Brain microvascular endothelial cell (primary cell): ENCODE results near the gene C1QTNF7.

Experiments
- DNase-seq: peaks from one replicate; pipeline ENCODE4 v3.0.0-alpha.2; 2020
- H3K27ac ChIP-seq: fragments of 250-450 bp; sonication (Bioruptor Pico); 2 replicates; pipeline ENCODE4 v1.5.1; 2020; ENCODE audit warnings: mild to moderate bottlenecking, moderate library complexity
- H3K27me3 ChIP-seq: fragments of 250-450 bp; sonication (Bioruptor Pico); replicated peaks from 2 replicates; pipeline ENCODE4 v1.5.1; 2020; ENCODE audit warnings: mild to moderate bottlenecking
- H3K36me3 ChIP-seq: fragments of 250-450 bp; sonication (Bioruptor Pico); replicated peaks from 2 replicates; pipeline ENCODE4 v1.5.1; 2020; ENCODE audit warnings: mild to moderate bottlenecking
- H3K4me3 ChIP-seq: 2 replicates; pipeline ENCODE4 v1.5.1; 2011; ENCODE audit warnings: low read depth, mild to moderate bottlenecking, control low read depth, low read length, moderate library complexity
- CTCF ChIP-seq: IDR thresholded peaks from 2 replicates; pipeline ENCODE4 v1.5.1; 2011; ENCODE audit warnings: low read depth, mild to moderate bottlenecking, moderate library complexity, low read length, control low read depth, inconsistent platforms; ENCODE audit errors: missing control alignments
- in situ Hi-C: cut with HindIII; loops from 2 replicates; pipeline ENCODE4 v1.10.0; 2017; ENCODE audit warnings: low sequenced_read_pairs, low pct_ligation_motif_present

C1QTNF7 gene

DNA sequence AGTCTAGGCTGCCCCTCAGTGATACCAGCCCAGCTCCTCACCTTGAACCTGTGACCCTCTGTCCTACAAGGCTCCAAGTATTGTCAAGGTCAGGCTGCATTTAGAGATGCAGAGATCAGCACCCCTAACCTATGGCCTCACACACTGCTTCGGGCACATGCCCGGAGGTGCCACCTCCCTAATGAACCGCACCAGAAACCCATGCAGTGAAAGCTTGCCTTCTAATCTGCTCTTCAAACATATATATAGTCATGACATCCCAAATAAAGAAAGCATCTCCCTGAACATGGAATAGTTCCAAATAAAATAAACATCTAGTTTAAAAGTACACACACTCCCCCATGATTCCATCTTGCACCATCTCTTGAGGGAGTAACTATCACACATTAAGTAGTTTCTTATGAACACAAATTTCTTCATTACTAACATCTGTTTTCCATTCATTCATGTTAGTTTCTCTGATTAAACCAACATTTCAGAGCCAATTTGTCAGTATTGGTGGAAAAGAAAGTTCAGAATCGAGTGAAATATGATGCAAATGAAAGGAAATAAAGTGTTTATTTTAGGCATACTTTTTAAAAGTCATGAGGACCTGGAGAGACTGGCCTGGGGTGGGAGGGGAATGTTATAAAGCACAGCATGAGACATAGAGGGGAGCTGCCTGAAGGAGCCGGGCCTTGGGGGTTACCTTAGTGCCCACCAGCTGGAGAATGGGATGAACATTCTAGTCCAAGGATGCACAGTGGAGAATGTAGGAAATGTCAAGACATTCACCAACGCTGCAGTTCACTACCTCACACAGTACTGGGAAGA, 61.0 kb downstream of the C1QTNF7 start:
- in situ Hi-C loops = no loop called here
- Histone ChIP-seq H3K4me3 (no peak overlapping the region), H3K27ac (peak overlapping the region; percentile 35), H3K27me3 (no peaks in the 10 kb centered on the region), H3K36me3 (no peaks in the 10 kb centered on the region)
- no peak for TF ChIP-seq CTCF
- DNase-seq = no peak

GRCh38 chr4:15489551-15489950, 61.7 kb downstream of the C1QTNF7 start:
- in situ Hi-C loops = no loop called here
- Histone ChIP-seq H3K36me3 (no peaks in the 10 kb centered on the region), H3K4me3 (no peak overlapping the region), H3K27ac (no peak overlapping the region), H3K27me3 (no peaks in the 10 kb centered on the region)
- TF ChIP-seq CTCF = no peak
- no peak for DNase-seq

DNA sequence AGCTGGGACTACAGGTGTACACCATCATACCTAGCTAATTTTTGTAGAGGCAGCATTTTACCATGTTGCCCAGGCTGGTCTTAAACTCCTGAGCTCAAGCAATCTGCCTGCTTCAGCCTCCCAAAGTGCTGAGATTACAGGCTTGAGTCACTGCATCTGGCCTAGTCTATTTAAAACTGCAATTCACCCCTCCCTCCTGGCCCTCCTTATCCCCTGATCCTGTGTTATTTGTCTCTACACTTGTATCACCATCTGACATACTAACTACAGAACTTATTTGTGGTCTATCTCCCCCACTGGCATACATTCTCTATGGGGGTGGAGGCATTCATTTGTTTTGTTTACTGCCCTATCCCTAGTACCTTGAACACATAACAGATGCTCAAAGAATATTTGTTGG, 65.6 kb downstream of the C1QTNF7 start:
- no peak for DNase-seq
- in situ Hi-C loops = no loop called here
- TF ChIP-seq CTCF = no peak
- Histone ChIP-seq H3K27me3 (no peaks in the 10 kb centered on the region), H3K36me3 (no peaks in the 10 kb centered on the region), H3K27ac (no peak overlapping the region), H3K4me3 (no peak overlapping the region)

GRCh38 chr4:15495621-15496020, 67.8 kb downstream of the C1QTNF7 start:
- H3K27ac ChIP-seq = no peak overlapping the region
- no peak for TF ChIP-seq CTCF

More at GRCh38 chr4:15495621-15496020, 67.8 kb downstream of the C1QTNF7 start:
- no peaks in the 10 kb centered on the region for H3K36me3 ChIP-seq
- no peak for DNase-seq
- no peak overlapping the region for H3K4me3 ChIP-seq
- in situ Hi-C loops = no loop called here
- no peaks in the 10 kb centered on the region for H3K27me3 ChIP-seq
